SIG-M5 (cell line): ENCODE data around the gene VGLL2.
"Not testable (repeated sequence)": the region's sequence is repeated elsewhere in the genome, so short reads cannot be mapped to it uniquely, and the experiment has no call there.

Experiments used
- DNase-seq: peaks from one replicate; lab custom pipeline; 2025; lab: John Stamatoyannopoulos, UW

The VGLL2 gene

GRCh38 chr6:117265410-117266256 is at the start of gene VGLL2:
VGLL2 (plus strand) TSS chr6:117265558; CDS start chr6:117265764, 206 bp downstream.
- no peak for DNase-seq

GRCh38 chr6:117222861-117223260 is 42.5 kb upstream of the VGLL2 start:
- DNase-seq = no peak

GRCh38 chr6:117226778-117227177 is 38.6 kb upstream of the VGLL2 start:
- DNase-seq = no peak

- DNase-seq = no peak
These were observed 38.0 kb upstream of the VGLL2 start for GRCh38 chr6:117227245-117227962.

GRCh38 chr6:117228202-117228601 is 37.2 kb upstream of the VGLL2 start:
- DNase-seq = no peak

GRCh38 chr6:117229870-117230269 is 35.5 kb upstream of the VGLL2 start:
- no peak for DNase-seq

GRCh38 chr6:117231466-117231865 is 33.9 kb upstream of the VGLL2 start:
- DNase-seq = no peak

GRCh38 chr6:117232196-117232595 is 33.2 kb upstream of the VGLL2 start:
- no peak for DNase-seq

- DNase-seq = no peak
These were observed 32.2 kb upstream of the VGLL2 start for GRCh38 chr6:117233145-117233544.

GRCh38 chr6:117237561-117237960 is 27.8 kb upstream of the VGLL2 start:
- DNase-seq = no peak

GRCh38 chr6:117244571-117244970 is 20.8 kb upstream of the VGLL2 start:
- DNase-seq = not testable (repeated sequence)

GRCh38 chr6:117244979-117245378 is 20.4 kb upstream of the VGLL2 start:
- DNase-seq = not testable (repeated sequence)

GRCh38 chr6:117253785-117254184 is 11.6 kb upstream of the VGLL2 start:
- DNase-seq = no peak

GRCh38 chr6:117262799-117263198 is 2.6 kb upstream of the VGLL2 start:
- no peak for DNase-seq

GRCh38 chr6:117263353-117263927 is 1.9 kb upstream of the VGLL2 start:
- DNase-seq = no peak

GRCh38 chr6:117264369-117264691 is 1.0 kb upstream of the VGLL2 start:
- no peak for DNase-seq

GRCh38 chr6:117264692-117265409 is 507 bp upstream of the VGLL2 start:
- no peak for DNase-seq

- DNase-seq = no peak
These were observed 1.1 kb downstream of the VGLL2 start for GRCh38 chr6:117266257-117267053.

GRCh38 chr6:117267054-117267347 is 1.6 kb downstream of the VGLL2 start:
- DNase-seq = no peak

- DNase-seq = no peak
These were observed 2.6 kb downstream of the VGLL2 start for GRCh38 chr6:117267766-117268534.

- DNase-seq = no peak
These were observed 3.6 kb downstream of the VGLL2 start for GRCh38 chr6:117268924-117269323.
